Activated T-helper 2 cell treated with anti-CD3 and anti-CD28 coated beads, Interferon-gamma antibody, Interleukin-2, Interleukin-4, amounts not matched to agents 10 μg/mL and 5 μg/mL and 100 μg/mL, durations not matched to agents 14 hours and 24 hours and 36 hours (primary cell): Measurements from ENCODE around the gene KCNJ5. TPM values are rescaled to one million over a fixed set of nuclear protein-coding genes. Genes with fewer than 3 reads are reported as not detected.

Experiments
- DNase-seq: peaks from one replicate; pipeline ENCODE4 v3.0.0; 2021; ENCODE audit warnings: low spot score
- H3K27ac Mint-ChIP-seq: one replicate; pipeline ENCODE4 v1.8.0; 2021; ENCODE audit warnings: mixed read lengths
- H3K27me3 Mint-ChIP-seq: one replicate; pipeline ENCODE4 v1.8.0; 2021; ENCODE audit warnings: low read depth, mixed read lengths
- H3K36me3 Mint-ChIP-seq: one replicate; pipeline ENCODE4 v1.8.0; 2021; ENCODE audit warnings: low read depth, mixed read lengths
- H3K4me1 Mint-ChIP-seq: one replicate; pipeline ENCODE4 v1.8.0; 2021; ENCODE audit warnings: low read depth, mixed read lengths
- H3K4me3 Mint-ChIP-seq: one replicate; pipeline ENCODE4 v1.8.0; 2021; ENCODE audit warnings: low read depth, mild to moderate bottlenecking, moderate library complexity, mixed read lengths
- H3K9me3 Mint-ChIP-seq: one replicate; pipeline ENCODE4 v1.8.0; 2021; ENCODE audit warnings: mixed read lengths
- intact Hi-C: fragments of 100-400 bp; cut with micrococcal nuclease; formaldehyde crosslinking; loops from one replicate; pipeline ENCODE4 v1.15.1; 2023
- total RNA-seq: library from RNA; stranded (reverse); gene quantifications from 2 replicates; pipeline ENCODE4 v1.2.3, GENCODE V29; 2022

Gene KCNJ5
- total RNA-seq, result not detected in 2 replicates

GRCh38 chr11:128890543-128891368, at the start of gene KCNJ5:
TSS of gene KCNJ5 (plus strand) at chr11:128891356. CDS start at chr11:128911274, 19,918 bp downstream.
- Mint-ChIP-seq H3K27me3 (peaks cover 66% of the 10 kb centered on the region), H3K27ac (no peak within 1 kb of the TSS), H3K9me3 (no peaks in the 10 kb centered on the region), H3K4me1 (peaks cover 7% of the 10 kb centered on the region), H3K36me3 (no peaks in the 10 kb centered on the region), H3K4me3 (peak within 1 kb of the TSS; percentile 31)
- DNase-seq, result no peak
- intact Hi-C loops, result loop anchor here (2.0 kb wide), 1 partner anchor 14 kb away; no protein-coding TSS in a partner anchor

GRCh38 chr11:128841461-128842072, 49.6 kb upstream of the KCNJ5 start:
- H3K9me3 Mint-ChIP-seq, result no peaks in the 10 kb centered on the region
- H3K4me1 Mint-ChIP-seq, result peaks cover 26% of the 10 kb centered on the region
- no peak overlapping the region for H3K27ac Mint-ChIP-seq
- H3K27me3 Mint-ChIP-seq, result peaks cover 8% of the 10 kb centered on the region
- no peaks in the 10 kb centered on the region for H3K36me3 Mint-ChIP-seq
- intact Hi-C loops, result no loop called here
- DNase-seq, result no peak
- no peak overlapping the region for H3K4me3 Mint-ChIP-seq

- intact Hi-C loops, result no loop called here
- Mint-ChIP-seq H3K27ac (no peak overlapping the region), H3K4me1 (peaks cover 22% of the 10 kb centered on the region), H3K36me3 (no peaks in the 10 kb centered on the region), H3K4me3 (no peak overlapping the region), H3K9me3 (no peaks in the 10 kb centered on the region), H3K27me3 (peaks cover 8% of the 10 kb centered on the region)
- no peak for DNase-seq
Measured at GRCh38 chr11:128843198-128843785, 47.9 kb upstream of the KCNJ5 start.

GRCh38 chr11:128845334-128845780, 45.8 kb upstream of the KCNJ5 start:
- Mint-ChIP-seq H3K4me3 (no peak overlapping the region), H3K9me3 (no peaks in the 10 kb centered on the region), H3K27ac (peak overlapping the region; percentile 13), H3K4me1 (peaks cover 15% of the 10 kb centered on the region), H3K36me3 (no peaks in the 10 kb centered on the region), H3K27me3 (peaks cover 8% of the 10 kb centered on the region)
- intact Hi-C loops, result loop anchor here (5.0 kb wide), 2 partner anchors 683 to 813 kb away; no protein-coding TSS in a partner anchor
- no peak for DNase-seq

- Mint-ChIP-seq H3K9me3 (no peaks in the 10 kb centered on the region), H3K27ac (no peak overlapping the region), H3K36me3 (no peaks in the 10 kb centered on the region), H3K4me3 (no peak overlapping the region), H3K27me3 (peaks cover 5% of the 10 kb centered on the region), H3K4me1 (peaks cover 11% of the 10 kb centered on the region)
- intact Hi-C loops, result loop anchor here (5.0 kb wide), 2 partner anchors 685 to 815 kb away; no protein-coding TSS in a partner anchor
- DNase-seq, result no peak
Measured at GRCh38 chr11:128846985-128847384, 44.2 kb upstream of the KCNJ5 start.

GRCh38 chr11:128848815-128849455, 42.2 kb upstream of the KCNJ5 start:
- peaks cover 11% of the 10 kb centered on the region for H3K4me1 Mint-ChIP-seq
- no peak overlapping the region for H3K4me3 Mint-ChIP-seq
- H3K27ac Mint-ChIP-seq, result no peak overlapping the region
- peak; percentile 26 for DNase-seq
- H3K27me3 Mint-ChIP-seq, result no peaks in the 10 kb centered on the region
- no peaks in the 10 kb centered on the region for H3K9me3 Mint-ChIP-seq
- H3K36me3 Mint-ChIP-seq, result no peaks in the 10 kb centered on the region
- intact Hi-C loops, result loop anchor here (5.0 kb wide), 2 partner anchors 687 to 817 kb away; no protein-coding TSS in a partner anchor

GRCh38 chr11:128852327-128853023, 38.7 kb upstream of the KCNJ5 start:
- Mint-ChIP-seq H3K9me3 (no peaks in the 10 kb centered on the region), H3K4me3 (no peak overlapping the region), H3K27ac (no peak overlapping the region), H3K4me1 (no peaks in the 10 kb centered on the region), H3K36me3 (no peaks in the 10 kb centered on the region), H3K27me3 (peaks cover 8% of the 10 kb centered on the region)
- no peak for DNase-seq
- intact Hi-C loops, result no loop called here

- no peak overlapping the region for H3K4me3 Mint-ChIP-seq
- H3K4me1 Mint-ChIP-seq, result no peaks in the 10 kb centered on the region
- no peak overlapping the region for H3K27ac Mint-ChIP-seq
- no peaks in the 10 kb centered on the region for H3K36me3 Mint-ChIP-seq
- intact Hi-C loops, result no loop called here
- no peak for DNase-seq
- H3K27me3 Mint-ChIP-seq, result peaks cover 11% of the 10 kb centered on the region
- H3K9me3 Mint-ChIP-seq, result no peaks in the 10 kb centered on the region
Measured at GRCh38 chr11:128853559-128853958, 37.6 kb upstream of the KCNJ5 start.

- DNase-seq, result no peak
- Mint-ChIP-seq H3K27me3 (peaks cover 11% of the 10 kb centered on the region), H3K4me3 (no peak overlapping the region), H3K9me3 (no peaks in the 10 kb centered on the region), H3K4me1 (peaks cover 3% of the 10 kb centered on the region), H3K36me3 (no peaks in the 10 kb centered on the region), H3K27ac (no peak overlapping the region)
- intact Hi-C loops, result no loop called here
Measured at GRCh38 chr11:128854841-128855240, 36.3 kb upstream of the KCNJ5 start.

- no peak for DNase-seq
- Mint-ChIP-seq H3K27me3 (peaks cover 17% of the 10 kb centered on the region), H3K36me3 (no peaks in the 10 kb centered on the region), H3K4me3 (no peak overlapping the region), H3K4me1 (peaks cover 7% of the 10 kb centered on the region), H3K9me3 (no peaks in the 10 kb centered on the region), H3K27ac (no peak overlapping the region)
- intact Hi-C loops, result no loop called here
Measured at GRCh38 chr11:128856241-128856640, 34.9 kb upstream of the KCNJ5 start.

GRCh38 chr11:128857341-128857740, 33.8 kb upstream of the KCNJ5 start:
- intact Hi-C loops, result no loop called here
- H3K4me1 Mint-ChIP-seq, result peaks cover 7% of the 10 kb centered on the region

More at GRCh38 chr11:128857341-128857740, 33.8 kb upstream of the KCNJ5 start:
- DNase-seq, result no peak
- Mint-ChIP-seq H3K27ac (no peak overlapping the region), H3K9me3 (no peaks in the 10 kb centered on the region), H3K27me3 (peaks cover 17% of the 10 kb centered on the region), H3K36me3 (no peaks in the 10 kb centered on the region), H3K4me3 (no peak overlapping the region)
